B cell (primary cell): ENCODE data around the gene KSR2. TPM values are rescaled to one million over a fixed set of nuclear protein-coding genes. Genes with fewer than 3 reads are reported as not detected.

Experiments used
- ATAC-seq: fragments of 200-7000 bp; cut with Tn5 transposase; one replicate; pipeline ENCODE4 v1.10.0; 2021; ENCODE audit warnings: low read depth, mild to moderate bottlenecking, moderate number of reproducible peaks, moderate library complexity
- CTCF ChIA-PET: fragments of 350-600 bp; sonication (Branson Sonifier 250); formaldehyde crosslinking; loops from one replicate; lab custom pipeline; 2021; ENCODE audit warnings: antibody characterized with exemption, inconsistent platforms; lab: Charles Lee
- POLR2A ChIA-PET: fragments of 350-600 bp; sonication (Branson Sonifier 250); formaldehyde crosslinking; loops from one replicate; lab custom pipeline; 2021; ENCODE audit warnings: antibody characterized with exemption; lab: Charles Lee
- DNase-seq: peaks from one replicate; pipeline ENCODE4 v3.0.0; 2013
- H2AFZ ChIP-seq: 2 replicates; pipeline ENCODE4 v1.6.1; 2012; ENCODE audit warnings: mild to moderate bottlenecking, low read depth, low read length; ENCODE audit not compliant: insufficient read depth, poor library complexity, severe bottlenecking
- H3K27ac ChIP-seq, 2 donors: 1 replicate in 1 of 2; 2 replicates in 1 of 2; pipeline ENCODE4 v1.5.1; 2012 to 2013; ENCODE audit warnings: low read length in 2 of 2, mild to moderate bottlenecking in 2 of 2, moderate library complexity in 1 of 2
- H3K27me3 ChIP-seq, 4 experiments: fragments of 200-600 bp in 1 of 4; sonication (generic) in 1 of 4; replicated peaks in 1 of 4; 1 replicate in 2 of 4; 2 replicates in 2 of 4; pipeline versions ENCODE4 v1.6.1 to v1.7.0; 2013 to 2016; ENCODE audit warnings: low read length in 3 of 4, mild to moderate bottlenecking in 2 of 4, mixed read lengths in 1 of 4, moderate library complexity in 1 of 4; ENCODE audit not compliant: insufficient read depth in 4 of 4, control insufficient read depth in 3 of 4; ENCODE audit errors: control extremely low read depth in 1 of 4
- H3K36me3 ChIP-seq, 2 experiments: replicated peaks in 1 of 2; 1 replicate in 1 of 2; 2 replicates in 1 of 2; pipeline versions ENCODE4 v1.6.1 to v1.7.1; 2013; ENCODE audit warnings: low read length in 1 of 2; ENCODE audit not compliant: insufficient read depth in 2 of 2, control insufficient read depth in 1 of 2; ENCODE audit errors: control extremely low read depth in 1 of 2, extremely low read depth in 1 of 2
- H3K4me1 ChIP-seq, 2 donors: fragments of 200-600 bp in 1 of 2; sonication (generic) in 1 of 2; 1 replicate in 1 of 2; 2 replicates in 1 of 2; pipeline versions ENCODE4 v1.5.1 to v1.6.1; 2013 to 2017; ENCODE audit warnings: low read length in 2 of 2; ENCODE audit not compliant: control insufficient read depth in 2 of 2, insufficient read depth in 2 of 2
- H3K4me2 ChIP-seq: replicated peaks from 2 replicates; pipeline ENCODE3; 2012; ENCODE audit warnings: mild to moderate bottlenecking, low read depth, low read length; ENCODE audit not compliant: poor library complexity, severe bottlenecking
- H3K4me3 ChIP-seq, 5 experiments: fragments of 200-600 bp in 1 of 5; sonication (generic) in 1 of 5; 1 replicate in 3 of 5; 2 replicates in 2 of 5; pipeline versions ENCODE4 v1.5.1 to v1.7.0; 2011 to 2016; ENCODE audit warnings: low read length in 4 of 5, mild to moderate bottlenecking in 4 of 5, low read depth in 2 of 5, control low read depth in 1 of 5, moderate library complexity in 1 of 5; ENCODE audit not compliant: insufficient read depth in 1 of 5; ENCODE audit errors: control extremely low read depth in 1 of 5, extremely low read depth in 1 of 5
- H3K79me2 ChIP-seq: fragments of 200-600 bp; sonication (generic); one replicate; pipeline ENCODE4 v1.6.0; 2016; ENCODE audit warnings: low read length; ENCODE audit not compliant: control insufficient read depth, insufficient read depth
- H3K9ac ChIP-seq: fragments of 200-600 bp; sonication (generic); 2 replicates; pipeline ENCODE4 v1.6.1; 2017; ENCODE audit warnings: mild to moderate bottlenecking, low read length, moderate library complexity
- H3K9me3 ChIP-seq, 3 donors: one replicate each; pipeline versions ENCODE4 v1.6.1 to v1.7.1; 2013; ENCODE audit warnings: low read length in 2 of 3; ENCODE audit not compliant: control insufficient read depth in 2 of 3, insufficient read depth in 1 of 3; ENCODE audit errors: control extremely low read depth in 1 of 3
- H4K20me1 ChIP-seq: 2 replicates; pipeline ENCODE4 v1.6.0; 2012; ENCODE audit warnings: mild to moderate bottlenecking, low read length; ENCODE audit not compliant: insufficient read depth, control insufficient read depth, poor library complexity, severe bottlenecking
- H3K27ac Mint-ChIP-seq: one replicate; pipeline ENCODE4 v1.8.0; 2021; ENCODE audit warnings: mixed read lengths
- H3K27me3 Mint-ChIP-seq: one replicate; pipeline ENCODE4 v1.8.0; 2021; ENCODE audit warnings: mixed read lengths
- H3K4me1 Mint-ChIP-seq: one replicate; pipeline ENCODE4 v1.8.0; 2021; ENCODE audit warnings: mixed read lengths
- H3K4me3 Mint-ChIP-seq: one replicate; pipeline ENCODE4 v1.8.0; 2021; ENCODE audit warnings: mixed read lengths
- H3K9me3 Mint-ChIP-seq: one replicate; pipeline ENCODE4 v1.8.0; 2022; ENCODE audit warnings: mixed read lengths; ENCODE audit not compliant: insufficient read depth
- CTCF ChIP-seq: fragments of 200-600 bp; IDR thresholded peaks from one replicate; pipeline ENCODE4 v1.8.0; 2022; ENCODE audit warnings: antibody characterized with exemption, mild to moderate bottlenecking
- EZH2 ChIP-seq: IDR thresholded peaks from 2 replicates; pipeline ENCODE4 v1.6.1; 2012; ENCODE audit warnings: borderline replicate concordance, low read depth, mild to moderate bottlenecking, moderate library complexity, low read length; ENCODE audit not compliant: insufficient read depth, poor library complexity, severe bottlenecking
- WGBS: methylation state at CpG from one replicate; pipeline ENCODE4 v1.1.5; 2013; ENCODE audit warnings: missing lambda C conversion rate; ENCODE audit not compliant: insufficient coverage; 5-methylcytosine and 5-hydroxymethylcytosine counted together
- intact Hi-C: fragments of 100-400 bp; cut with micrococcal nuclease; formaldehyde crosslinking; loops from one replicate; pipeline ENCODE4 v1.10.0; 2022
- polyA plus RNA-seq: library from polyadenylated mRNA; depleted of rRNA; stranded (reverse); fragments of >200 nt; gene quantifications from 2 replicates; pipeline ENCODE4 v1.2.3, GENCODE V29; 2012
- total RNA-seq, 2 donors: library from RNA; stranded (reverse); fragments of 120-200 nt in 1 of 2; gene quantifications; 1 replicate in 1 of 2; 2 replicates in 1 of 2; pipeline versions ENCODE4 v1.2.3 to v1.2.4, GENCODE V29; 2013 to 2022

Gene KSR2
- total and polyA plus RNA-seq, 2 donors (not counting 1 experiment from before 2014, with no cell fraction given): not detected

- whole genome bisulfite sequencing: 62% methylated on average over 3 of the region's 4 CpGs
- Histone ChIP-seq H4K20me1 (no peaks in the 10 kb centered on the region), H3K4me2 (no peak overlapping the region), H3K4me1 (no peaks in the 10 kb centered on the region), H3K79me2 (no peaks in the 10 kb centered on the region), H3K27ac (no peak overlapping the region), H3K9ac (no peak overlapping the region), H3K27me3 (no peaks in the 10 kb centered on the region), H3K36me3 (no peaks in the 10 kb centered on the region), H2AFZ (no peak overlapping the region), H3K4me3 (no peak overlapping the region), H3K9me3 (peaks cover 0 to 4% (median 0%) of the 10 kb centered on the region in 3 donors)
- TF ChIP-seq CTCF: no peak
- POLR2A ChIA-PET: no interaction called here
- Mint-ChIP-seq H3K4me1 (no peaks in the 10 kb centered on the region), H3K27ac (no peak overlapping the region), H3K27me3 (no peaks in the 10 kb centered on the region), H3K9me3 (no peaks in the 10 kb centered on the region), H3K4me3 (no peak overlapping the region)
- no peak for DNase-seq
- CTCF ChIA-PET: no interaction called here
- no peak for ATAC-seq
- intact Hi-C loops: no loop called here
These were observed 254.6 kb downstream of the KSR2 start for GRCh38 chr12:117714203-117714602.

- no peak overlapping the region for H3K4me2 ChIP-seq
- no peaks in the 10 kb centered on the region for H3K4me1 ChIP-seq
- no peaks in the 10 kb centered on the region for H3K27me3 Mint-ChIP-seq
- H3K4me1 Mint-ChIP-seq: no peaks in the 10 kb centered on the region
- no peak overlapping the region for H3K27ac ChIP-seq
- no peak overlapping the region for H3K27ac Mint-ChIP-seq
- DNase-seq (no peak), ATAC-seq (no peak)
- no peaks in the 10 kb centered on the region for H3K9me3 ChIP-seq
- H3K4me3 Mint-ChIP-seq: no peak overlapping the region
- H3K4me3 ChIP-seq: no peak overlapping the region
- no peaks in the 10 kb centered on the region for H3K27me3 ChIP-seq
- ChIA-PET POLR2A (no interaction called here), CTCF (no interaction called here)
- no peak overlapping the region for H2AFZ ChIP-seq
- H3K9ac ChIP-seq: no peak overlapping the region
- intact Hi-C loops: no loop called here
- no peaks in the 10 kb centered on the region for H3K79me2 ChIP-seq
- TF ChIP-seq CTCF (no peak), EZH2 (no peak)
- 91% methylated on average over 6 of the region's 9 CpGs for WGBS
- no peaks in the 10 kb centered on the region for H3K36me3 ChIP-seq
- H4K20me1 ChIP-seq: no peaks in the 10 kb centered on the region
- H3K9me3 Mint-ChIP-seq: no peaks in the 10 kb centered on the region
These were observed 258.7 kb downstream of the KSR2 start for GRCh38 chr12:117710121-117710520.
